SK-N-SH (cell line): ENCODE results near the gene MFAP4. TPM values are rescaled to one million over a fixed set of nuclear protein-coding genes. Genes with fewer than 3 reads are reported as not detected.

Experiments
- CTCF ChIA-PET: fragments of 300-600, 350-600 bp; formaldehyde crosslinking; extraction: SDS; loops from one replicate; lab custom pipeline; 2021; lab: Yijun Ruan, JAX
- POLR2A ChIA-PET: fragments of 350-600 bp; sonication (Branson Sonifier 250); formaldehyde crosslinking; extraction: SDS; loops from one replicate; lab custom pipeline; 2020; ENCODE audit warnings: antibody characterized with exemption, inconsistent platforms; lab: Yijun Ruan, JAX
- DNase-seq: peaks from one replicate; pipeline ENCODE4 v3.0.0; 2012
- H2AFZ ChIP-seq: fragments of 200-600 bp; sonication (generic); 2 replicates; pipeline ENCODE4 v1.8.1; 2016; ENCODE audit warnings: antibody characterized with exemption, mild to moderate bottlenecking, low read depth
- H3F3A ChIP-seq: fragments of 200-600 bp; sonication (generic); replicated peaks from 2 replicates; pipeline ENCODE3; 2016; ENCODE audit warnings: antibody characterized with exemption, mild to moderate bottlenecking; ENCODE audit not compliant: insufficient read depth
- H3K27ac ChIP-seq, 2 experiments: fragments of 200-500 bp in 1 of 2; fragments of 200-600 bp in 1 of 2; sonication (Bioruptor generic) in 1 of 2; sonication (generic), shearing (Covaris generic) in 1 of 2; 2 replicates each; pipeline versions ENCODE4 v1.5.1 to v1.6.1; 2014 to 2016; ENCODE audit warnings: low read depth in 2 of 2, inconsistent platforms in 1 of 2, low read length in 1 of 2, mild to moderate bottlenecking in 1 of 2, mixed read lengths in 1 of 2
- H3K27me3 ChIP-seq: fragments of 200-600 bp; sonication (generic), shearing (Covaris generic); 2 replicates; pipeline ENCODE4 v1.6.1; 2016; ENCODE audit warnings: mixed run types; ENCODE audit not compliant: insufficient read depth
- H3K36me3 ChIP-seq, 2 experiments: fragments of 200-500 bp in 1 of 2; fragments of 200-600 bp in 1 of 2; sonication (Bioruptor generic) in 1 of 2; sonication (generic) in 1 of 2; replicated peaks in 1 of 2; 2 replicates each; pipeline versions ENCODE3 to v1.5.1; 2014 to 2016; ENCODE audit warnings: low read length in 1 of 2, mild to moderate bottlenecking in 1 of 2; ENCODE audit not compliant: insufficient read depth in 2 of 2, control insufficient read depth in 1 of 2
- H3K4me1 ChIP-seq, 2 experiments: fragments of 200-500 bp in 1 of 2; fragments of 200-600 bp in 1 of 2; sonication (Bioruptor generic) in 1 of 2; sonication (generic), shearing (Covaris generic) in 1 of 2; 2 replicates each; pipeline versions ENCODE4 v1.5.1 to v1.6.1; 2014 to 2016; ENCODE audit warnings: low read depth in 1 of 2, low read length in 1 of 2, mixed run types in 1 of 2; ENCODE audit not compliant: insufficient read depth in 2 of 2, control insufficient read depth in 1 of 2
- H3K4me2 ChIP-seq: fragments of 200-600 bp; sonication (generic), shearing (Covaris generic); 2 replicates; pipeline ENCODE4 v1.6.1; 2017; ENCODE audit warnings: mixed run types
- H3K4me3 ChIP-seq, 2 experiments: fragments of 200-500 bp in 1 of 2; fragments of 200-600 bp in 1 of 2; sonication (Bioruptor generic) in 1 of 2; sonication (generic), shearing (Covaris generic) in 1 of 2; 2 replicates each; pipeline versions ENCODE4 v1.5.1 to v1.8.1; 2014 to 2016; ENCODE audit warnings: low read depth in 2 of 2, inconsistent platforms in 1 of 2, low read length in 1 of 2, mild to moderate bottlenecking in 1 of 2, mixed read lengths in 1 of 2, moderate library complexity in 1 of 2
- H3K79me2 ChIP-seq: fragments of 200-600 bp; sonication (generic); 2 replicates; pipeline ENCODE4 v1.8.1; 2017; ENCODE audit warnings: mild to moderate bottlenecking; ENCODE audit not compliant: insufficient read depth
- H3K9ac ChIP-seq: fragments of 200-600 bp; sonication (generic); 2 replicates; pipeline ENCODE4 v1.6.1; 2017; ENCODE audit warnings: mixed run types
- H3K9me2 ChIP-seq: fragments of 200-600 bp; sonication (generic); 2 replicates; pipeline ENCODE4 v1.6.1; 2017; ENCODE audit warnings: mixed run types
- H3K9me3 ChIP-seq: fragments of 200-600 bp; sonication (generic); 2 replicates; pipeline ENCODE4 v1.6.1; 2017; ENCODE audit warnings: mixed run types, mild to moderate bottlenecking, moderate library complexity
- H4K20me1 ChIP-seq: fragments of 200-600 bp; sonication (generic); 2 replicates; pipeline ENCODE4 v1.6.1; 2017; ENCODE audit warnings: mild to moderate bottlenecking, mixed run types; ENCODE audit not compliant: insufficient read depth
- CHD2 ChIP-seq: fragments of 150-350 bp; IDR thresholded peaks from 2 replicates; pipeline ENCODE4 v1.6.1; 2018; ENCODE audit warnings: low read length; ENCODE audit not compliant: partially characterized antibody
- EP300 ChIP-seq, 2 experiments: IDR thresholded peaks; 2 replicates each; pipeline versions ENCODE4 v1.4.0 to v1.6.1; 2012; ENCODE audit warnings: borderline replicate concordance in 1 of 2, low read depth in 1 of 2, low read length in 1 of 2
- FOXM1 ChIP-seq: IDR thresholded peaks from 2 replicates; pipeline ENCODE4 v1.4.0; 2012; ENCODE audit warnings: low read depth, mild to moderate bottlenecking
- JUND ChIP-seq: IDR thresholded peaks from 2 replicates; pipeline ENCODE4 v1.4.0; 2012
- MEF2A ChIP-seq: IDR thresholded peaks from 2 replicates; pipeline ENCODE4 v1.4.0; 2012; ENCODE audit warnings: low read depth, borderline replicate concordance
- NFIC ChIP-seq: IDR thresholded peaks from 2 replicates; pipeline ENCODE4 v1.4.0; 2012; ENCODE audit warnings: borderline replicate concordance
- NRF1 ChIP-seq: IDR thresholded peaks from 2 replicates; pipeline ENCODE4 v1.6.1; 2012; ENCODE audit warnings: low read depth, mild to moderate bottlenecking, low read length
- POLR2AphosphoS5 ChIP-seq: IDR thresholded peaks from 2 replicates; pipeline ENCODE4 v1.6.1; 2012; ENCODE audit warnings: low read depth, low read length
- RXRA ChIP-seq: IDR thresholded peaks from 2 replicates; pipeline ENCODE4 v1.4.0; 2012; ENCODE audit warnings: low read depth, mild to moderate bottlenecking, borderline replicate concordance
- SMC3 ChIP-seq: IDR thresholded peaks from 2 replicates; pipeline ENCODE4 v1.6.1; 2012; ENCODE audit warnings: low read depth, low read length, improper control_type of control experiment
- USF1 ChIP-seq: IDR thresholded peaks from 2 replicates; pipeline ENCODE4 v1.4.0; 2012; ENCODE audit warnings: low read depth, borderline replicate concordance
- WGBS: methylation state at CpG from one replicate; pipeline ENCODE4 v1.1.6; 2017; ENCODE audit warnings: low lambda C conversion rate; 5-methylcytosine and 5-hydroxymethylcytosine counted together
- polyA plus RNA-seq, 3 experiments: library from polyadenylated mRNA; depleted of rRNA; stranded (reverse); fragments of >200 nt; gene quantifications; 2 replicates each; pipeline ENCODE4 v1.2.3, GENCODE V29; 2012

The MFAP4 gene
- polyA plus RNA-seq, 1 of the 3 experiments (the other 2 are of a cell fraction): 120 TPM

- Histone ChIP-seq H3K4me2 (peak overlapping the region; percentile 17), H3K36me3 (no peaks in the 10 kb centered on the region), H3K27ac (peak overlapping the region in 1 of 2 experiments; percentile 62; a peak in 2 of 4 replicates), H3K9ac (no peak overlapping the region)
- peak; percentile 57 for DNase-seq
- TF ChIP-seq NFIC: peak; percentile 49
- no peak for TF ChIP-seq POLR2AphosphoS5
- TF ChIP-seq, all 33 proteins: peak for 1
- ChIA-PET CTCF (interaction anchor here (2.1 to 3.6 kb wide), 2 partner anchors 36 kb away, joined by 7 to 16 read pairs; partner anchors contain the start of gene B9D1), POLR2A (interaction anchor here (1.6 kb wide), 1 partner anchor 14 kb away, joined by 5 read pairs; no protein-coding TSS in a partner anchor)
- no peaks in the 10 kb centered on the region for H3F3A ChIP-seq
- H3K27me3 ChIP-seq: no peaks in the 10 kb centered on the region
- no peak overlapping the region for H3K4me3 ChIP-seq
- 90% methylated on average over 2 of the region's 2 CpGs for WGBS
- no peaks in the 10 kb centered on the region for H3K9me3 ChIP-seq
- H3K9me2 ChIP-seq: no peaks in the 10 kb centered on the region
- H2AFZ ChIP-seq: peak overlapping the region; percentile 71
- no peaks in the 10 kb centered on the region for H4K20me1 ChIP-seq
- H3K4me1 ChIP-seq: peaks cover 13 to 35% of the 10 kb centered on the region in 2 experiments; a peak in 3 of 4 replicates
- H3K79me2 ChIP-seq: no peaks in the 10 kb centered on the region
Measured at GRCh38 chr17:19398301-19399181, 11.6 kb upstream of the MFAP4 start.

DNA sequence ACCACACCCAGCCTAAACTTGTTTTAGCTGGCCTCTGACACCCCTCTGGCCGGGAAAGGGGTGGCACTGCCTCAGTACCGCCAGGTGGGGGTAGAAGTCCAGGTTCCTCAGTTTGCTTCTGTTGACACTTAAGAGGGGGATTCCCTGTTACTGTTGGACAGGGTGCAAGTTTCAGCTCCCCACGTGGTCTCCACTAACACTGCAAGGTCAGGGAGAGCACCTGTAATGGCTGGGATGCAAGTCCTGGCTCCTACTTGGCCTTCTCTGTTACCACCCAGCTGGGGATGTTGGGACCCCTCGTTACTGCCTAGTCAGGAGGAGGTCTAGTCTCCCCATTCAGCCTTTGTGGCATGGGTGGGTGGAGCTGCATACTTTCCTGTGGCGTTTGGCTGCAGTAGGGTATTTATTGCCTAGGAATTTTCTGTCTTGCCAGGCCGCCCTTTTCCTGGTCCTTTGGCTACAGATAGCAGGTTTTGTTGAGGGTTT, 10.6 kb upstream of the MFAP4 start:
- Histone ChIP-seq H3K36me3 (no peaks in the 10 kb centered on the region), H3K9me3 (no peaks in the 10 kb centered on the region), H3F3A (no peaks in the 10 kb centered on the region), H3K79me2 (no peaks in the 10 kb centered on the region), H2AFZ (peak overlapping the region; percentile 71), H3K4me2 (no peak overlapping the region; the same call in 1 of the 2 replicates), H3K9me2 (no peaks in the 10 kb centered on the region), H3K27me3 (no peaks in the 10 kb centered on the region), H3K9ac (no peak overlapping the region), H4K20me1 (no peaks in the 10 kb centered on the region), H3K4me3 (no peak overlapping the region), H3K4me1 (peaks cover 13 to 28% of the 10 kb centered on the region in 2 experiments; a peak in 3 of 4 replicates), H3K27ac (no peak overlapping the region)
- TF ChIP-seq NRF1: no peak
- DNase-seq: no peak
- ChIA-PET POLR2A (interaction anchor here (0.6 to 1.6 kb wide), 2 partner anchors 13 to 686 kb away, joined by 5 read pairs; no protein-coding TSS in a partner anchor), CTCF (interaction anchor here (1.7 to 2.1 kb wide), 2 partner anchors 35 to 49 kb away, joined by 6 to 7 read pairs; partner anchors contain the start of gene B9D1)
- 56% methylated on average over 3 of the region's 6 CpGs for WGBS

- H3K9me2 ChIP-seq: no peaks in the 10 kb centered on the region
- no peak overlapping the region; a peak in 1 of 4 replicates for H3K27ac ChIP-seq
- H3K4me1 ChIP-seq: peaks cover 25 to 52% of the 10 kb centered on the region in 2 experiments
- no peak overlapping the region for H3K4me2 ChIP-seq
- POLR2A ChIA-PET: no interaction called here
- CTCF ChIA-PET: interaction anchor here (1.1 to 1.3 kb wide), 2 partner anchors 10 to 30 kb away, joined by 4 to 5 read pairs; partner anchors contain the start of gene B9D1
- peaks cover 14% of the 10 kb centered on the region for H3F3A ChIP-seq
- no peaks in the 10 kb centered on the region for H3K27me3 ChIP-seq
- no peak for DNase-seq
- H3K4me3 ChIP-seq: no peak overlapping the region
- H3K9me3 ChIP-seq: no peaks in the 10 kb centered on the region
- no peaks in the 10 kb centered on the region for H4K20me1 ChIP-seq
- no peaks in the 10 kb centered on the region for H3K79me2 ChIP-seq
- H3K36me3 ChIP-seq: no peaks in the 10 kb centered on the region
- no peak overlapping the region for H2AFZ ChIP-seq
- H3K9ac ChIP-seq: no peak overlapping the region
- TF ChIP-seq MEF2A: no peak
- no peak for TF ChIP-seq CHD2
- TF ChIP-seq JUND: no peak
- no peak for TF ChIP-seq RXRA
- TF ChIP-seq SMC3: no peak
- no peak for TF ChIP-seq USF1
- no peak for TF ChIP-seq EP300 (IDR thresholded peaks at IDR 0.05; ENCODE audit: borderline replicate concordance in 1 of 2, low read depth in 1 of 2, low read length in 1 of 2)
- TF ChIP-seq FOXM1: no peak
- WGBS: 94% methylated on average over 7 of the region's 7 CpGs
Measured at GRCh38 chr17:19392303-19392702, 5.3 kb upstream of the MFAP4 start.
